ENCODE measurements around the gene RPGR. TPM values are rescaled to one million over a fixed set of nuclear protein-coding genes. Genes with fewer than 3 reads are reported as not detected.

RPGR gene
- total and polyA plus RNA-seq, 10 donors = 5.9 to 34.5 (median 12.5) TPM

- Histone ChIP-seq H3K9me3 (no peaks in the 10 kb centered on the region), H3K4me1 (no peaks in the 10 kb centered on the region), H3K27me3 (replicated peaks in 1 of 7) (no peaks in the 10 kb centered on the region), H3K27ac (no peak overlapping the region), H3K4me3 (no peak overlapping the region), H3K36me3 (no peaks in the 10 kb centered on the region)
- TF ChIP-seq POLR2AphosphoS5 (IDR thresholded peaks at IDR 0.05) = no peak
- TF ChIP-seq CTCF (IDR thresholded peaks at IDR 0.05 in 8 of 11, conservative IDR thresholded peaks at IDR 0.05 in 3 of 11) = no peak
- no peak for TF ChIP-seq POLR2A (IDR thresholded peaks at IDR 0.05)
- no peak for DNase-seq
- WGBS, 5 donors = 65 to 83% (median 77%) methylated on average over 5 of the region's 5 CpGs
- intact Hi-C loops (cut with DNase I; ENCODE audit: low total_unique reads) = no loop called here
Observed at GRCh38 chrX:38287674-38288073, 39.6 kb downstream of the RPGR start.

DNA sequence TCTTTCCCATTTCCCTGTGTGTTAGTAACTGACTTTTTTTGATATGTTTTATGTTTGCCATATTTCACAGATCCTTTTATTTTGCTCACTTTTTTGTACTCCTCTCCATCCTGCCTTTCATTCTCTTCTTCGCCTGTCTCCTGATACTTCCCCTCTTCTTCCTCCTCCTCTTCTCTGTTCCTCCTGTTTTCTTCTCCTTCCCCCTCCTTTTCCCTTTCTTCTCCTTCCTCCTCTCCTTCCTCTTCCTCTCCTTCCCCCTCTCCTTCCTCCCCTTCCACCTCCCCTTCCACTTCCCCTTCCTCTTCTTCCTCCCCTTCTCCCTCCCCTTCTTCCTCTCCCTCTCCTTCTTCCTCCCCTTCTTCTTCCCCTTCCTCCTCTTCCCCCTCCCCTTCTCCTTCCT is 41.7 kb downstream of the RPGR start:
- DNase-seq = no peak
- no peaks in the 10 kb centered on the region for H3K4me1 ChIP-seq
- no peak overlapping the region for H3K4me3 ChIP-seq
- no peaks in the 10 kb centered on the region for H3K27me3 ChIP-seq (replicated peaks in 1 of 7)
- intact Hi-C loops (cut with DNase I; ENCODE audit: low total_unique reads) = no loop called here
- no peak overlapping the region for H3K27ac ChIP-seq
- 89 to 100% (median 96%) methylated on average over 1 of the region's 1 CpG for WGBS, 5 donors
- TF ChIP-seq POLR2A (IDR thresholded peaks at IDR 0.05) (no peak), CTCF (IDR thresholded peaks at IDR 0.05 in 8 of 11, conservative IDR thresholded peaks at IDR 0.05 in 3 of 11) (no peak), POLR2AphosphoS5 (IDR thresholded peaks at IDR 0.05) (no peak)
- no peaks in the 10 kb centered on the region for H3K36me3 ChIP-seq
- no peaks in the 10 kb centered on the region for H3K9me3 ChIP-seq

GRCh38 chrX:38282049-38282448 is 45.3 kb downstream of the RPGR start:
- Histone ChIP-seq H3K9me3 (no peaks in the 10 kb centered on the region), H3K36me3 (no peaks in the 10 kb centered on the region), H3K4me1 (no peaks in the 10 kb centered on the region), H3K4me3 (no peak overlapping the region), H3K27ac (no peak overlapping the region), H3K27me3 (replicated peaks in 1 of 7) (peaks cover 0 to 4% (median 0%) of the 10 kb centered on the region in 7 donors)
- WGBS, 5 donors = 65 to 86% (median 74%) methylated on average over 1 of the region's 1 CpG
- intact Hi-C loops (cut with DNase I; ENCODE audit: low total_unique reads) = no loop called here
- no peak for TF ChIP-seq POLR2A (IDR thresholded peaks at IDR 0.05)
- TF ChIP-seq CTCF (IDR thresholded peaks at IDR 0.05 in 8 of 11, conservative IDR thresholded peaks at IDR 0.05 in 3 of 11) = no peak
- no peak for TF ChIP-seq POLR2AphosphoS5 (IDR thresholded peaks at IDR 0.05)
- no peak for DNase-seq

- intact Hi-C loops (cut with DNase I; ENCODE audit: low total_unique reads) = no loop called here
- H3K36me3 ChIP-seq = peaks cover 0 to 4% (median 0%) of the 10 kb centered on the region in 6 donors
- H3K27me3 ChIP-seq (replicated peaks in 1 of 7) = peaks cover 0 to 4% (median 0%) of the 10 kb centered on the region in 7 donors
- no peak for DNase-seq
- no peak for TF ChIP-seq CTCF (IDR thresholded peaks at IDR 0.05 in 8 of 11, conservative IDR thresholded peaks at IDR 0.05 in 3 of 11)
- no peak for TF ChIP-seq POLR2AphosphoS5 (IDR thresholded peaks at IDR 0.05)
- no peak for TF ChIP-seq POLR2A (IDR thresholded peaks at IDR 0.05)
- no peak overlapping the region for H3K27ac ChIP-seq
- H3K4me3 ChIP-seq = no peak overlapping the region
- no peaks in the 10 kb centered on the region for H3K9me3 ChIP-seq
- H3K4me1 ChIP-seq = no peaks in the 10 kb centered on the region
- 69 to 96% (median 92%) methylated on average over 2 of the region's 2 CpGs for whole genome bisulfite sequencing, 5 donors
Observed at GRCh38 chrX:38279188-38279587, 48.1 kb downstream of the RPGR start.
